Hematopoietic multipotent progenitor cell treated with erythropoietin and hydrocortisone succinate and interleukin-3 and kit ligand, for 6 days (in vitro differentiated cells): Measurements from ENCODE around the gene TMEM145.

Experiments used
- DNase-seq: peaks from one replicate; pipeline ENCODE4 v3.0.0-alpha.2; 2015

The TMEM145 gene

GRCh38 chr19:42278452-42279154, 34.5 kb upstream of the TMEM145 start:
- DNase-seq: no peak

GRCh38 chr19:42279155-42279901, 33.8 kb upstream of the TMEM145 start:
- DNase-seq: no peak

- DNase-seq: peak; percentile 98
These were observed 33.0 kb upstream of the TMEM145 start for GRCh38 chr19:42279902-42280814.

- no peak for DNase-seq
These were observed 32.3 kb upstream of the TMEM145 start for GRCh38 chr19:42280815-42281145.

GRCh38 chr19:42281146-42281826, 31.8 kb upstream of the TMEM145 start:
- peak; percentile 77 for DNase-seq

GRCh38 chr19:42281827-42282762, 31.0 kb upstream of the TMEM145 start:
- DNase-seq: peak; percentile 75

- no peak for DNase-seq
These were observed 30.3 kb upstream of the TMEM145 start for GRCh38 chr19:42282819-42283187.

- DNase-seq: peak; percentile 96
These were observed 29.7 kb upstream of the TMEM145 start for GRCh38 chr19:42283188-42284065.

GRCh38 chr19:42284066-42284501, 29.0 kb upstream of the TMEM145 start:
- peak; percentile 90 for DNase-seq

GRCh38 chr19:42284591-42285341, 28.3 kb upstream of the TMEM145 start:
- DNase-seq: peak; percentile 43

GRCh38 chr19:42285541-42285941, 27.6 kb upstream of the TMEM145 start:
- DNase-seq: peak; percentile 33

GRCh38 chr19:42285988-42286348, 27.1 kb upstream of the TMEM145 start:
- no peak for DNase-seq

GRCh38 chr19:42286349-42287016, 26.6 kb upstream of the TMEM145 start:
- DNase-seq: peak; percentile 79

- DNase-seq: no peak
These were observed 25.9 kb upstream of the TMEM145 start for GRCh38 chr19:42287017-42287826.

GRCh38 chr19:42287827-42288107, 25.3 kb upstream of the TMEM145 start:
- DNase-seq: no peak

GRCh38 chr19:42288387-42288786, 24.7 kb upstream of the TMEM145 start:
- DNase-seq: peak; percentile 55

- DNase-seq: no peak
These were observed 24.1 kb upstream of the TMEM145 start for GRCh38 chr19:42288881-42289555.

GRCh38 chr19:42289556-42290041, 23.5 kb upstream of the TMEM145 start:
- DNase-seq: no peak
